Caco-2 (cell line): ENCODE results near the gene RAB12. TPM values are rescaled to one million over a fixed set of nuclear protein-coding genes. Genes with fewer than 3 reads are reported as not detected.

Source experiments
- BruUV-seq: library from RNA; stranded (reverse); fragments of 400-500 nt; replicated peaks from 2 replicates; lab custom pipeline; 2021; lab: Mats Ljungman, UMichigan
- CTCF ChIA-PET: fragments of 300-600 bp; sonication (Branson Sonifier 250); formaldehyde crosslinking; loops from one replicate; lab custom pipeline; 2022; ENCODE audit warnings: antibody characterized with exemption; lab: Charles Lee
- POLR2A ChIA-PET: fragments of 300-600 bp; sonication (Branson Sonifier 250); formaldehyde crosslinking; loops from one replicate; lab custom pipeline; 2022; ENCODE audit warnings: antibody characterized with exemption; lab: Charles Lee
- DNase-seq, 2 experiments: peaks; one replicate each; pipeline versions ENCODE4 v3.0.0 to v3.0.0-alpha.2; 2020 to 2022
- H3K27me3 ChIP-seq: replicated peaks from 2 replicates; pipeline ENCODE4 v1.6.0; 2011; ENCODE audit warnings: low read length; ENCODE audit not compliant: control insufficient read depth, insufficient read depth
- H3K36me3 ChIP-seq: 2 replicates; pipeline ENCODE4 v1.5.1; 2011; ENCODE audit warnings: low read length; ENCODE audit not compliant: control insufficient read depth, insufficient read depth
- H3K4me1 ChIP-seq: fragments of 250-450 bp; sonication (Bioruptor Pico); 2 replicates; pipeline ENCODE4 v1.5.1; 2020; ENCODE audit warnings: mild to moderate bottlenecking
- H3K4me3 ChIP-seq: 2 replicates; pipeline ENCODE4 v1.5.1; 2011; ENCODE audit warnings: low read depth, mild to moderate bottlenecking, control low read depth, low read length
- H3K9me3 ChIP-seq: fragments of 250-450 bp; sonication (Bioruptor Pico); 2 replicates; pipeline ENCODE4 v1.5.1; 2020; ENCODE audit warnings: mild to moderate bottlenecking, moderate library complexity
- H3K27ac Mint-ChIP-seq: one replicate; pipeline ENCODE4 v1.8.0; 2022; ENCODE audit warnings: mixed read lengths; ENCODE audit not compliant: unreplicated experiment
- H3K27me3 Mint-ChIP-seq: one replicate; pipeline ENCODE4 v1.8.0; 2022; ENCODE audit warnings: mixed read lengths; ENCODE audit not compliant: insufficient read depth, unreplicated experiment
- H3K36me3 Mint-ChIP-seq: one replicate; pipeline ENCODE4 v1.8.0; 2022; ENCODE audit warnings: mild to moderate bottlenecking, mixed read lengths; ENCODE audit not compliant: insufficient read depth, unreplicated experiment
- H3K4me1 Mint-ChIP-seq: one replicate; pipeline ENCODE4 v1.8.0; 2022; ENCODE audit warnings: low read depth, mixed read lengths; ENCODE audit not compliant: unreplicated experiment
- H3K4me3 Mint-ChIP-seq: one replicate; pipeline ENCODE4 v1.8.0; 2022; ENCODE audit warnings: mild to moderate bottlenecking, moderate library complexity, mixed read lengths; ENCODE audit not compliant: unreplicated experiment
- H3K9me3 Mint-ChIP-seq: one replicate; pipeline ENCODE4 v1.8.0; 2022; ENCODE audit warnings: mixed read lengths; ENCODE audit not compliant: unreplicated experiment
- CTCF ChIP-seq, 2 experiments: fragments of 200-600 bp in 1 of 2; IDR thresholded peaks; 1 replicate in 1 of 2; 2 replicates in 1 of 2; pipeline versions ENCODE4 v1.5.1 to v1.8.0; 2011 to 2022; ENCODE audit warnings: antibody characterized with exemption in 1 of 2, control low read depth in 1 of 2, inconsistent platforms in 1 of 2, low read depth in 1 of 2, low read length in 1 of 2, mild to moderate bottlenecking in 1 of 2, moderate library complexity in 1 of 2; ENCODE audit not compliant: insufficient read depth in 1 of 2, severe bottlenecking in 1 of 2, unreplicated experiment in 1 of 2
- intact Hi-C: fragments of 100-400 bp; cut with micrococcal nuclease; formaldehyde crosslinking; loops from one replicate; pipeline ENCODE4 v1.10.0; 2022; ENCODE audit not compliant: unreplicated experiment
- total RNA-seq: library from RNA; stranded (reverse); gene quantifications from 2 replicates; pipeline ENCODE4 v1.2.3, GENCODE V29; 2022

The RAB12 gene
- total RNA-seq, 1 experiment from 2014 or later = 42.8 TPM

DNA sequence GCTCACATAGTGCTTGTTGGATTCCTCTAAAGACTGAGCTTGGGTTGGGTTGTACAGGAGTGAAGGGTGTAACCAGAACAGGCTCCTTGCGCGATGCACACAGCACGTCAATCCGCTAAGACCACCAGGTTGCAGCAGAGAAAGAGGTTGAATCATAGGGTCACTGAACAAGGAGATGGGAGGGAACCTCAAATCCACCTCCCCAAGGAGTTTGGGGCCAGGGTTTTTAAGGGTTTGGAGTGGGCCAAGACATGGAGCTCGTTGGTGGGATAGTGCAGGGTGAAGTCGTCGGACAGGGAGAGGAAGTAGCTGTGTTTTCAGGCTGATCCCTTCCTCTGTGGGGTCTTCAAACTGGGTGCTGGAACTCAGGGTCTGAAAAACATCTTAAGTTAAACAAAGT is 75.3 kb downstream of the RAB12 start:
- Histone ChIP-seq H3K9me3 (no peaks in the 10 kb centered on the region), H3K4me3 (no peak overlapping the region), H3K4me1 (peaks cover 8% of the 10 kb centered on the region; the same call in 1 of the 2 replicates), H3K36me3 (no peaks in the 10 kb centered on the region), H3K27me3 (no peaks in the 10 kb centered on the region)
- Mint-ChIP-seq H3K27me3 (no peaks in the 10 kb centered on the region), H3K27ac (no peak overlapping the region), H3K4me3 (no peak overlapping the region), H3K36me3 (no peaks in the 10 kb centered on the region), H3K4me1 (no peaks in the 10 kb centered on the region), H3K9me3 (no peaks in the 10 kb centered on the region)
- BruUV-seq = no TSS peak
- CTCF ChIA-PET = no interaction called here
- no peak for DNase-seq
- TF ChIP-seq CTCF (IDR thresholded peaks at IDR 0.05; ENCODE audit: insufficient read depth in 1 of 2, low read depth in 1 of 2, low read length in 1 of 2, severe bottlenecking in 1 of 2, unreplicated experiment in 1 of 2) = no peak
- intact Hi-C loops = no loop called here
- POLR2A ChIA-PET = no interaction called here

- DNase-seq = no peak
- ChIA-PET CTCF (no interaction called here), POLR2A (interaction anchor here (0.6 kb wide), 1 partner anchor 39 kb away, joined by 3 read pairs; no protein-coding TSS in a partner anchor)
- H3K36me3 ChIP-seq = no peaks in the 10 kb centered on the region
- H3K9me3 ChIP-seq = no peaks in the 10 kb centered on the region
- no peak overlapping the region for H3K4me3 ChIP-seq
- intact Hi-C loops = no loop called here
- Mint-ChIP-seq H3K27me3 (no peaks in the 10 kb centered on the region), H3K4me1 (no peaks in the 10 kb centered on the region), H3K4me3 (no peak overlapping the region), H3K9me3 (no peaks in the 10 kb centered on the region), H3K27ac (no peak overlapping the region), H3K36me3 (no peaks in the 10 kb centered on the region)
- no peak for TF ChIP-seq CTCF (IDR thresholded peaks at IDR 0.05; ENCODE audit: insufficient read depth in 1 of 2, low read depth in 1 of 2, low read length in 1 of 2, severe bottlenecking in 1 of 2, unreplicated experiment in 1 of 2)
- H3K4me1 ChIP-seq = peaks cover 8% of the 10 kb centered on the region; the same call in 1 of the 2 replicates
- BruUV-seq = no TSS peak
- H3K27me3 ChIP-seq = no peaks in the 10 kb centered on the region
Observed at GRCh38 chr18:8685141-8685913, 76.1 kb downstream of the RAB12 start.

GRCh38 chr18:8685914-8686216 is 76.6 kb downstream of the RAB12 start:
- intact Hi-C loops = no loop called here

More at GRCh38 chr18:8685914-8686216, 76.6 kb downstream of the RAB12 start:
- Mint-ChIP-seq H3K4me3 (no peak overlapping the region), H3K36me3 (no peaks in the 10 kb centered on the region), H3K27me3 (no peaks in the 10 kb centered on the region), H3K4me1 (no peaks in the 10 kb centered on the region), H3K27ac (no peak overlapping the region), H3K9me3 (no peaks in the 10 kb centered on the region)
- Histone ChIP-seq H3K9me3 (no peaks in the 10 kb centered on the region), H3K27me3 (no peaks in the 10 kb centered on the region), H3K4me1 (peaks cover 7% of the 10 kb centered on the region; the same call in 1 of the 2 replicates), H3K36me3 (no peaks in the 10 kb centered on the region), H3K4me3 (no peak overlapping the region)
- POLR2A ChIA-PET = interaction anchor here (0.6 kb wide), 1 partner anchor 39 kb away, joined by 3 read pairs; no protein-coding TSS in a partner anchor
- TF ChIP-seq CTCF (IDR thresholded peaks at IDR 0.05; ENCODE audit: insufficient read depth in 1 of 2, low read depth in 1 of 2, low read length in 1 of 2, severe bottlenecking in 1 of 2, unreplicated experiment in 1 of 2) = no peak
- CTCF ChIA-PET = no interaction called here
- BruUV-seq = no TSS peak
- no peak for DNase-seq
